HG02759 (cell line): ENCODE data around the gene HEATR1.
"Not testable (repeated sequence)": the region's sequence is repeated elsewhere in the genome, so short reads cannot be mapped to it uniquely, and the experiment has no call there.

Experiments
- ATAC-seq: cut with Tn5 transposase; IDR thresholded peaks from one replicate; pipeline ENCODE4 v1.9.1; 2021; ENCODE audit warnings: mild to moderate bottlenecking, moderate library complexity; ENCODE audit not compliant: unreplicated experiment

Gene HEATR1

GRCh38 chr1:236509647-236510401 is 94.5 kb downstream of the HEATR1 start:
- no peak for ATAC-seq

- peak; percentile 51 for ATAC-seq
Measured at GRCh38 chr1:236509203-236509602, 95.1 kb downstream of the HEATR1 start.

GRCh38 chr1:236508593-236509027 is 95.7 kb downstream of the HEATR1 start:
- ATAC-seq = peak; percentile 47

- ATAC-seq = no peak
Measured at GRCh38 chr1:236507022-236507700, 97.2 kb downstream of the HEATR1 start.

- not testable (repeated sequence) for ATAC-seq
Measured at GRCh38 chr1:236504338-236504737, 100.0 kb downstream of the HEATR1 start.

- no peak for ATAC-seq
Measured at GRCh38 chr1:236502972-236503639, 101.2 kb downstream of the HEATR1 start.

- no peak for ATAC-seq
Measured at GRCh38 chr1:236502579-236502971, 101.7 kb downstream of the HEATR1 start.

GRCh38 chr1:236501093-236501492 is 103.2 kb downstream of the HEATR1 start:
- no peak for ATAC-seq
